IPS-15b (cell line): ENCODE data around the gene HOMER2.
"Not testable (repeated sequence)": the region's sequence is repeated elsewhere in the genome, so short reads cannot be mapped to it uniquely, and the experiment has no call there.

Experiments used
- H3K27me3 ChIP-seq: one replicate; pipeline ENCODE4 v1.6.1; 2013; ENCODE audit warnings: low read length; ENCODE audit not compliant: control insufficient read depth, insufficient read depth
- H3K36me3 ChIP-seq: one replicate; pipeline ENCODE4 v1.6.1; 2013; ENCODE audit warnings: low read length; ENCODE audit not compliant: control insufficient read depth, insufficient read depth
- H3K4me1 ChIP-seq: one replicate; pipeline ENCODE4 v1.6.1; 2013; ENCODE audit warnings: mild to moderate bottlenecking, low read length; ENCODE audit not compliant: control insufficient read depth, insufficient read depth
- H3K4me3 ChIP-seq: one replicate; pipeline ENCODE4 v1.5.1; 2013; ENCODE audit warnings: low read depth, low read length
- H3K9ac ChIP-seq: one replicate; pipeline ENCODE4 v1.6.1; 2013; ENCODE audit warnings: low read depth, mild to moderate bottlenecking, low read length
- H3K9me3 ChIP-seq: one replicate; pipeline ENCODE4 v1.6.1; 2013; ENCODE audit warnings: mild to moderate bottlenecking, low read length; ENCODE audit not compliant: control insufficient read depth, insufficient read depth

HOMER2 gene

GRCh38 chr15:82952158-82953081, at the start of gene HOMER2:
HOMER2 (minus strand) TSS chr15:82952720; CDS start chr15:82952535, 185 bp downstream.
- Histone ChIP-seq H3K9ac (peak within 1 kb of the TSS; percentile 5), H3K36me3 (no peaks in the 10 kb centered on the region), H3K27me3 (peaks cover 28% of the 10 kb centered on the region), H3K9me3 (no peaks in the 10 kb centered on the region), H3K4me3 (peak within 1 kb of the TSS; percentile 55), H3K4me1 (peaks cover 4% of the 10 kb centered on the region)

GRCh38 chr15:83000672-83001031, 48.1 kb upstream of the HOMER2 start:
- H3K9ac ChIP-seq = not testable (repeated sequence)

DNA sequence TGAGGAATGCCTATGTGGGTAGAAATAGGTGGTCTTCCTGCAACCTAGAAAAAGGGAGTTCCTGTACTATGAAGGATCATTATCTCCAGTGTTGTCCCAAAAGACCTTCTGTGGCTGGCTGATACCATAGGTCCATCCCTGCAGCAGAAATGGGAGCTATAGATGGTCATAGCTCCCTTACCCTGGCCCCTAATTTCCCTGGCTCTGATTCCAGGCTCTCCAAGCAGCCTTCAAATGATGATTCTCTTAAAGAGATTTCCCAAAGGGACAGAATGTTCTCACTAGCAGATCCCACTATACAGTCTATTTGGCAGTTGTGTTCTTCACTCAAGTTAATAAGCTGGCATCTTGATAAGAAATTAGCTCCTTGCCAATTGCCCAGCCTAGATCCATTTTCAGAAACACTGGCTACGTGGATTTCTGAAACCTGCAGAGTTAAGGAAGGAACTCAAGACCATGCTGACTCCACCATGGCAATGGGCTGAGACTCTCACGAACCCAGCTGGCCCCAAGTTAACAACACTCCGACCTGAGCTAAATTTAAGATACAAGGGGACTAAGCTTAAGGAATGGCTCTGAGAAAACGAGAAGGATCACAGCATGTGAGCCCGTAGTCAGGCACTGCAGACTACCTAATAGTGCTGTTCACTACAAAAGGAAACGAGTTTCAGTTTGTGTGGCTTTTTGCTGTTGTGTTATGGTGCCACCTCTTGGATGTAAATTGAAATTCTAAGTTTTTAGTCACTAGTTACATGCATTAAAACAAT, 47.6 kb upstream of the HOMER2 start:
- Histone ChIP-seq H3K36me3 (no peaks in the 10 kb centered on the region), H3K4me3 (no peak overlapping the region), H3K4me1 (no peaks in the 10 kb centered on the region), H3K27me3 (no peaks in the 10 kb centered on the region), H3K9me3 (no peaks in the 10 kb centered on the region), H3K9ac (no peak overlapping the region)

More at GRCh38 chr15:83000672-83001031, 48.1 kb upstream of the HOMER2 start:
- H3K4me3 ChIP-seq, H3K4me1 ChIP-seq, H3K36me3 ChIP-seq, H3K27me3 ChIP-seq, H3K9me3 ChIP-seq: not testable (repeated sequence)

GRCh38 chr15:82999426-82999825, 46.9 kb upstream of the HOMER2 start:
- Histone ChIP-seq H3K9ac (no peak overlapping the region), H3K36me3 (no peaks in the 10 kb centered on the region), H3K4me1 (no peaks in the 10 kb centered on the region), H3K27me3 (no peaks in the 10 kb centered on the region), H3K9me3 (no peaks in the 10 kb centered on the region), H3K4me3 (no peak overlapping the region)

- no peak overlapping the region for H3K4me3 ChIP-seq
- no peaks in the 10 kb centered on the region for H3K27me3 ChIP-seq
- no peaks in the 10 kb centered on the region for H3K36me3 ChIP-seq
- H3K9me3 ChIP-seq = no peaks in the 10 kb centered on the region
- no peak overlapping the region for H3K9ac ChIP-seq
- H3K4me1 ChIP-seq = no peaks in the 10 kb centered on the region
Observed at GRCh38 chr15:82995938-82996337, 43.4 kb upstream of the HOMER2 start.

DNA sequence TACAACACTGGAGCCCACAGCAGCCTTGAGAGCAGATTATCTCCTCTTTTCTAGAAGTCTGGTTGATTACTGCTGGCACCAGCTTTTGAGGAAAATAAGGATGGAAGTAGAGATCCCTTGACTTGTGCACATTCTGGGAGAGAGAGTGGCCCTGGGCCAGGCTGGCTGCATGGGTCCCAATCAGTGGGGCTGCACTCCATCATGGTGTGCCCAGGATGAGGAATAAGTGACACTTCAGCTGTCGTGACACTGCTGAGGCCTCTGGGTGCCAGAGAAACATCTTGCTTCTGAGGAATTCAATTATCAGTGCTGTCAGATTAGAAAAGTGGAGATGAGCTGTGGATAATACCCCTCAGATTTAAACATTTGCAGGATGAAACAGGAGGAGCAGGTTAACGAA, 42.6 kb upstream of the HOMER2 start:
- Histone ChIP-seq H3K4me1 (no peaks in the 10 kb centered on the region), H3K36me3 (no peaks in the 10 kb centered on the region), H3K9ac (no peak overlapping the region), H3K27me3 (no peaks in the 10 kb centered on the region), H3K4me3 (no peak overlapping the region), H3K9me3 (no peaks in the 10 kb centered on the region)

GRCh38 chr15:82993144-82993543, 40.6 kb upstream of the HOMER2 start:
- Histone ChIP-seq H3K36me3 (no peaks in the 10 kb centered on the region), H3K9ac (no peak overlapping the region), H3K4me1 (no peaks in the 10 kb centered on the region), H3K4me3 (no peak overlapping the region), H3K9me3 (no peaks in the 10 kb centered on the region), H3K27me3 (no peaks in the 10 kb centered on the region)

DNA sequence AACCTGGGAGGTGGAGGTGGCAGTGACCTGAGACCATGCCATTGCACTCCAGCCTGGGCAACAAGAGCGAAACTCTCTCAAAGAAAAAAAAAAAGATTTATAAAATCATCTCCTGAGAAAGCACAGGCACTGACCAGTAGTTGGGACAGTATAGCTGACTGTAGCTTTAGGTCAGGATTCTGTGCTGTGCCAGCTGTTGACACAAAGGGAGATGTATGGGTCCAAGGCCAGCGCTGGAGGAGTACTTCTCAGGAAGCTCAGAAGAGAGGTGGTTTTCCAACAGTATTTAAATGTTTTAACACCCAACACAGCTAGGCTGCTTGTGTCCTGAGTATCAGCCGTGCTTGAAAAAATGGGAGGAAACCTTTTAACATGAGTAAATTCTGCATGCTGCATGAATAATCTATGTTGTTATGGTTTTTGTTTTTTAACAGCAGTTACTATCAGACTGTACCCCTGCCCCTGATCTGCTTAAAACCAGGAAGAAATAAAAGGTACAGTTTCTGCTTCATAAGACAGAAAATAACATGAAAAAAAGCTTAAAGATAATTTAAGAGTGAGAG, 40.0 kb upstream of the HOMER2 start:
- Histone ChIP-seq H3K27me3 (no peaks in the 10 kb centered on the region), H3K9me3 (no peaks in the 10 kb centered on the region), H3K4me3 (no peak overlapping the region), H3K36me3 (no peaks in the 10 kb centered on the region), H3K4me1 (no peaks in the 10 kb centered on the region), H3K9ac (no peak overlapping the region)

DNA sequence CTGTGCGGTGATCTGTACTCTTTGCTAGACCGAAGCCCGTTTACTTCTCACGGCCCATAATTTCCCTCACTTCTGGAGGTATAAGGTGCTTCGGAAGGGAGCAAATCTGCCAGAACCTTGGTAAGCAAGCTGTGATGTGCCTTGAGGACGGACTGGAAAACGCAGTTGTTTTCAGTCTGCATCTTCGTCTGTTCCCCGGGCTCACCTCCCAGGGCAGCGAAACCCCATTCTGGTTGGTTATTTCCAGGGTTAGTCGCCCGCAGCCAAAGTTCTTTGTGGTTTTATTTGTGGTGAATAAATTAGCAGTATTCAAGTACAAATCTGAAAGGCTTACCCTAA, 33.9 kb upstream of the HOMER2 start:
- H3K27me3 ChIP-seq = peaks cover 8% of the 10 kb centered on the region
- no peaks in the 10 kb centered on the region for H3K9me3 ChIP-seq
- no peaks in the 10 kb centered on the region for H3K4me1 ChIP-seq
- H3K4me3 ChIP-seq = peak overlapping the region; percentile 91
- H3K9ac ChIP-seq = peak overlapping the region; percentile 82
- H3K36me3 ChIP-seq = no peaks in the 10 kb centered on the region

DNA sequence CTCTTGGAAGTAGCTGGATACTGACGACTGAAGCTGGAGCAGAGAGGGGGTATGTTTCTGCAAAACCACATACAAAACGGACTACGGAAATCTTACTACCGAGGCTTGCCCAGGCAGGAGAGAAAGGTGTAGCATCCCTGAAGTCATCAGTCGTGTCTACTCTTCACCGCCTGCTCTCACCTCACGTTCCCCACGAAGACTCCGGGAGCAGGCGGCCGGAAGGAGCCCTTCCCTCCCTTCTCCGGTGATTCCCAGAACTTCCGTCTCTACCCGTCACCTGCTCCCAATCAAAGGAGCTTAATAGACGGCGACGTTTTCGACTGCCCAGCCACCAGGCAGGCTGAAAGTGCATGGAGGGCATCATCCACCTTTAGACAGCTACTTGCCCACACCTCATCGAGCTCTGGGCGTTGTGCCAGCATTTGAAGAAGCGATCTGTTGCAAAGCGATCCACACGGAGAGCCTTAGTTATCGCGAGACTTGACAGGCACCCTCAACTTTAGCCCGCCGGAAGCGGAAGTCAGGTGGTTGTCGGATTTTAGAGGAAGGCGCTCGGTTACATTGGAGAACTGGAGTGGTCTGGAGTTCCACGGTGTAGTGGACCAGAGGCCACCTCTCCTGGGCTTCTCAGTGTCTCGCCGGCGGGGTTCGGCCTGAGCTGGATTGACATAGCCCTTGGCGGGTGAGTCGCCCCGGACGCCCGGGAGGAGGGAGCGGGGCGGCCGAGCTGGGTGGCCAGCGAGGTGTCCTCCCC, 33.3 kb upstream of the HOMER2 start, which contains the start of gene RAMAC:
RAMAC (plus strand) TSS at position 523 of the 754 bp plus-strand sequence. CDS start 2,809 bp downstream, outside the sequence.
- Histone ChIP-seq H3K9me3 (no peaks in the 10 kb centered on the region), H3K9ac (peak within 1 kb of the TSS; percentile 82), H3K4me3 (peak within 1 kb of the TSS; percentile 91), H3K36me3 (no peaks in the 10 kb centered on the region), H3K27me3 (peaks cover 8% of the 10 kb centered on the region), H3K4me1 (no peaks in the 10 kb centered on the region)

- H3K9me3 ChIP-seq = no peaks in the 10 kb centered on the region
- H3K4me3 ChIP-seq = no peak overlapping the region
- peaks cover 8% of the 10 kb centered on the region for H3K27me3 ChIP-seq
- H3K36me3 ChIP-seq = no peaks in the 10 kb centered on the region
- no peak overlapping the region for H3K9ac ChIP-seq
- no peaks in the 10 kb centered on the region for H3K4me1 ChIP-seq
Observed at GRCh38 chr15:82980981-82981380, 28.5 kb upstream of the HOMER2 start.
